ENCODE data around the gene GMPPA. TPM values are rescaled to one million over a fixed set of nuclear protein-coding genes. Genes with fewer than 3 reads are reported as not detected.

The GMPPA gene
- total RNA-seq, 1 experiment from 2014 or later = 51.9 TPM

GRCh38 chr2:219469186-219469724 is 29.4 kb upstream of the GMPPA start (continued):
- TF ChIP-seq TEAD4 (CRISPR knock-in tag; IDR thresholded peaks at IDR 0.05) = no peak
- no peak for TF ChIP-seq AFF4 (CRISPR knock-in tag; IDR thresholded peaks at IDR 0.05; ENCODE audit: borderline replicate concordance)
- no peak for TF ChIP-seq NR3C1 (CRISPR knock-in tag; conservative IDR thresholded peaks at IDR 0.05; ENCODE audit: low read depth)
- TF ChIP-seq EMX1 (CRISPR knock-in tag; IDR thresholded peaks at IDR 0.05) = no peak
- no peak for TF ChIP-seq SMAD3 (CRISPR knock-in tag; IDR thresholded peaks at IDR 0.05; ENCODE audit: borderline replicate concordance)
- no peak for TF ChIP-seq GABPB1 (CRISPR knock-in tag; IDR thresholded peaks at IDR 0.05)

GRCh38 chr2:219470429-219470828 is 28.3 kb upstream of the GMPPA start:
- Mint-ChIP-seq H3K36me3 (no peaks in the 10 kb centered on the region), H3K4me1 (peaks cover 4% of the 10 kb centered on the region; the same call in 1 of the 2 replicates), H3K4me3 (no peak overlapping the region), H3K9me3 (no peaks in the 10 kb centered on the region), H3K27ac (no peak overlapping the region), H3K27me3 (ENCODE audit: low read depth) (no peaks in the 10 kb centered on the region; the same call in 1 of the 2 replicates)
- ChIA-PET CTCF (interaction anchor here (1.9 to 35.9 kb wide), 3 partner anchors 11 to 55 kb away, joined by 8 to 2316 read pairs (median 9); partner anchors contain the start of genes ASIC4, CHPF and TMEM198), POLR2A (no interaction called here)
- DNase-seq (ENCODE audit: low spot score) = no peak
- ATAC-seq = no peak
- TF ChIP-seq ATF6 (CRISPR knock-in tag; IDR thresholded peaks at IDR 0.05) (no peak), ZNF671 (CRISPR knock-in tag; IDR thresholded peaks at IDR 0.05) (no peak), KAT7 (CRISPR knock-in tag; IDR thresholded peaks at IDR 0.05; ENCODE audit: borderline replicate concordance) (no peak), ATF3 (CRISPR knock-in tag; conservative IDR thresholded peaks at IDR 0.05) (no peak), E2F5 (CRISPR knock-in tag; IDR thresholded peaks at IDR 0.05) (no peak), TEAD1 (CRISPR knock-in tag; IDR thresholded peaks at IDR 0.05) (no peak)

- no peaks in the 10 kb centered on the region for H3K36me3 Mint-ChIP-seq
- TF ChIP-seq ATF3 (CRISPR knock-in tag; conservative IDR thresholded peaks at IDR 0.05) (no peak), PRRX2 (CRISPR knock-in tag; IDR thresholded peaks at IDR 0.05) (no peak), ZMAT4 (CRISPR knock-in tag; IDR thresholded peaks at IDR 0.05) (no peak), JAZF1 (CRISPR knock-in tag; IDR thresholded peaks at IDR 0.05) (no peak), ZNF512 (CRISPR knock-in tag; IDR thresholded peaks at IDR 0.05; ENCODE audit: borderline replicate concordance) (no peak), ARID4B (CRISPR knock-in tag; IDR thresholded peaks at IDR 0.05; ENCODE audit: borderline replicate concordance) (no peak)
Observed at GRCh38 chr2:219471476-219472371, 27.0 kb upstream of the GMPPA start.

More at GRCh38 chr2:219471476-219472371, 27.0 kb upstream of the GMPPA start:
- Mint-ChIP-seq H3K27ac (no peak overlapping the region), H3K4me3 (no peak overlapping the region), H3K9me3 (no peaks in the 10 kb centered on the region), H3K4me1 (peaks cover 12% of the 10 kb centered on the region), H3K27me3 (ENCODE audit: low read depth) (no peaks in the 10 kb centered on the region; the same call in 1 of the 2 replicates)
- CTCF ChIA-PET = interaction anchor here (0.8 to 35.9 kb wide), 7 partner anchors 10 to 53 kb away, joined by 3 to 2316 read pairs (median 6); partner anchors contain the start of genes ASIC4, CHPF and TMEM198
- ATAC-seq = no peak
- DNase-seq (ENCODE audit: low spot score) = no peak
- POLR2A ChIA-PET = no interaction called here
